ENCODE data around the gene CCL5.

The CCL5 gene

GRCh38 chr17:35870906-35871819 is 9.0 kb downstream of the CCL5 start:
- H3K27ac ChIP-seq (replicated peaks): no peak overlapping the region
- TF ChIP-seq, protein P1, sequence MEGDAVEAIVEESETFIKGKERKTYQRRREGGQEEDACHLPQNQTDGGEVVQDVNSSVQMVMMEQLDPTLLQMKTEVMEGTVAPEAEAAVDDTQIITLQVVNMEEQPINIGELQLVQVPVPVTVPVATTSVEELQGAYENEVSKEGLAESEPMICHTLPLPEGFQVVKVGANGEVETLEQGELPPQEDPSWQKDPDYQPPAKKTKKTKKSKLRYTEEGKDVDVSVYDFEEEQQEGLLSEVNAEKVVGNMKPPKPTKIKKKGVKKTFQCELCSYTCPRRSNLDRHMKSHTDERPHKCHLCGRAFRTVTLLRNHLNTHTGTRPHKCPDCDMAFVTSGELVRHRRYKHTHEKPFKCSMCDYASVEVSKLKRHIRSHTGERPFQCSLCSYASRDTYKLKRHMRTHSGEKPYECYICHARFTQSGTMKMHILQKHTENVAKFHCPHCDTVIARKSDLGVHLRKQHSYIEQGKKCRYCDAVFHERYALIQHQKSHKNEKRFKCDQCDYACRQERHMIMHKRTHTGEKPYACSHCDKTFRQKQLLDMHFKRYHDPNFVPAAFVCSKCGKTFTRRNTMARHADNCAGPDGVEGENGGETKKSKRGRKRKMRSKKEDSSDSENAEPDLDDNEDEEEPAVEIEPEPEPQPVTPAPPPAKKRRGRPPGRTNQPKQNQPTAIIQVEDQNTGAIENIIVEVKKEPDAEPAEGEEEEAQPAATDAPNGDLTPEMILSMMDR (IDR thresholded peaks at IDR 0.05; ENCODE audit: insufficient read depth, low read length): no peak
- TF ChIP-seq SPI1 (IDR thresholded peaks at IDR 0.05; ENCODE audit: borderline replicate concordance, low read depth): peak; percentile 65
- H3K4me3 ChIP-seq (replicated peaks; ENCODE audit: insufficient read depth, low read length): no peak overlapping the region
- no peaks in the 10 kb centered on the region for H3K27me3 ChIP-seq (ENCODE audit: insufficient read depth, poor library complexity, severe bottlenecking)
- peak; percentile 21 to 62 for DNase-seq (ENCODE audit: low read depth in 1 of 2, low spot score in 1 of 2)

DNA sequence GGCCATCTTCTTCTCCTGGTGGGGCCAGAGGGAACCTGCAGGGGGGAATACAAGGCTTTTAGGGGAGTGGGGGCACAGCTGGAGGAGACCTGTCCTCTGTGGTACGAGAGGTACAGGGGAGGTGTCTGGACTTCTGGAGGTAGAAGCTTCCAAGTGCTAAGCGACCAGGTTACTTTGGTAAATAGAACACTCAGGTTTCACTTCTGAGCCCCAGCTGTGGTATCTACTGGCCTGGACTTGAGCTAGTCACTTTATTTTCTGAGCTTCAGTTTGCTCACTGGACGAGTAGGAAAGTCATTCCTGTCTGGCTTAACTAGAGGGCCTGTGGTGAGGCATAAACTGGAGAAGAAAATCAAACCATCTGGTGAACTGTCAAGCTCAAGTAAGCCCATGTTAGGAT is 11.4 kb downstream of the CCL5 start, which contains the start of gene HEATR9:
Gene HEATR9 (minus strand): TSS at position 155 of the 400 bp plus-strand sequence. CDS start 149 bp downstream, at position 6.
- Histone ChIP-seq H3K4me3 (replicated peaks; ENCODE audit: insufficient read depth, low read length) (no peak within 1 kb of the TSS), H3K27me3 (ENCODE audit: insufficient read depth, poor library complexity, severe bottlenecking) (no peaks in the 10 kb centered on the region), H3K27ac (replicated peaks) (no peak within 1 kb of the TSS)
- no peak for DNase-seq (ENCODE audit: low read depth in 1 of 2, low spot score in 1 of 2)
- TF ChIP-seq SPI1 (IDR thresholded peaks at IDR 0.05; ENCODE audit: borderline replicate concordance, low read depth) (no peak), REST (IDR thresholded peaks at IDR 0.05; ENCODE audit: insufficient replicate concordance, low read depth) (no peak), POLR2AphosphoS5 (IDR thresholded peaks at IDR 0.05; ENCODE audit: low read depth) (no peak), GABPA (IDR thresholded peaks at IDR 0.05; ENCODE audit: low read depth) (no peak)
- TF ChIP-seq, protein P1 (IDR thresholded peaks at IDR 0.05; ENCODE audit: insufficient read depth, low read length): no peak

DNA sequence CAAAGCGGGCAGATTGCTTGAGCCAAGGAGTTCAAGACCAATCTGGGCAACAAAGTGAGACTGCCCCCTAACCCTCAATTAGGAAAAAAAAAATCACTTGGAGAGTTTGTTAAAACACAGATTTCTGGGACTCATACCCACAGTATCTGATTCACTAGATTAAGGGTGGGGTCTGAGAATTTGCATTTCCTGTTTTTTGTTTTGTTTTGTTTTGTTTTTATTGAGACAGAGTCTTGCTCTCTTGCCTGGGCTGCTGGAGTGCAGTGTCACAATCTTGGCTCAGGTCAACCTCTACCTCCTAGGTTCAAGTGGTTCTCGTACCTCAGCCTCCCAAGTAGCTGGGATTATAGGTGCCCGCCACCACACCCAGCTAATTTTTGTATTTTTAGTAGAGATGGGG is 12.6 kb downstream of the CCL5 start:
- Histone ChIP-seq H3K27ac (replicated peaks) (no peak overlapping the region), H3K27me3 (ENCODE audit: insufficient read depth, poor library complexity, severe bottlenecking) (no peaks in the 10 kb centered on the region), H3K4me3 (replicated peaks; ENCODE audit: insufficient read depth, low read length) (no peak overlapping the region)
- TF ChIP-seq, protein P1 (IDR thresholded peaks at IDR 0.05; ENCODE audit: insufficient read depth, low read length): no peak
- no peak for DNase-seq (ENCODE audit: low read depth in 1 of 2, low spot score in 1 of 2)

GRCh38 chr17:35866341-35866950 is 13.7 kb downstream of the CCL5 start:
- Histone ChIP-seq H3K4me3 (replicated peaks; ENCODE audit: insufficient read depth, low read length) (no peak overlapping the region), H3K27me3 (ENCODE audit: insufficient read depth, poor library complexity, severe bottlenecking) (no peaks in the 10 kb centered on the region), H3K27ac (replicated peaks) (peak overlapping the region; percentile 30)
- DNase-seq (ENCODE audit: low read depth in 1 of 2, low spot score in 1 of 2): peak; percentile 12 to 34
- TF ChIP-seq REST (IDR thresholded peaks at IDR 0.05; ENCODE audit: insufficient replicate concordance, low read depth) (no peak), GABPA (IDR thresholded peaks at IDR 0.05; ENCODE audit: low read depth) (no peak), POLR2AphosphoS5 (IDR thresholded peaks at IDR 0.05; ENCODE audit: low read depth) (no peak), SPI1 (IDR thresholded peaks at IDR 0.05; ENCODE audit: borderline replicate concordance, low read depth) (no peak)
- TF ChIP-seq, protein P1 (IDR thresholded peaks at IDR 0.05; ENCODE audit: insufficient read depth, low read length): no peak
